GM19239 (cell line): ENCODE results near the gene LPP.

Source experiments
- DNase-seq: peaks from one replicate; pipeline ENCODE4 v3.0.0; 2011; ENCODE audit warnings: low spot score; ENCODE audit not compliant: insufficient read length
- FAIRE-seq: peaks from 2 replicates; lab custom pipeline; 2011; peaks lifted over from hg19 to GRCh38; lab: Jason Lieb, UNC

Gene LPP

GRCh38 chr3:188734395-188734794, 580.4 kb downstream of the LPP start:
- FAIRE-seq: no peak
- DNase-seq: no peak

GRCh38 chr3:188739511-188739910, 585.6 kb downstream of the LPP start:
- FAIRE-seq (no peak), DNase-seq (no peak)

- DNase-seq: no peak
- FAIRE-seq: peak; percentile 18
Observed at GRCh38 chr3:188740010-188740409, 586.1 kb downstream of the LPP start.

GRCh38 chr3:188742755-188743550, 589.0 kb downstream of the LPP start:
- DNase-seq: no peak

GRCh38 chr3:188744166-188744565, 590.2 kb downstream of the LPP start:
- no peak for DNase-seq
- no peak for FAIRE-seq

More at GRCh38 chr3:188742755-188743550, 589.0 kb downstream of the LPP start:
- FAIRE-seq: no peak

DNA sequence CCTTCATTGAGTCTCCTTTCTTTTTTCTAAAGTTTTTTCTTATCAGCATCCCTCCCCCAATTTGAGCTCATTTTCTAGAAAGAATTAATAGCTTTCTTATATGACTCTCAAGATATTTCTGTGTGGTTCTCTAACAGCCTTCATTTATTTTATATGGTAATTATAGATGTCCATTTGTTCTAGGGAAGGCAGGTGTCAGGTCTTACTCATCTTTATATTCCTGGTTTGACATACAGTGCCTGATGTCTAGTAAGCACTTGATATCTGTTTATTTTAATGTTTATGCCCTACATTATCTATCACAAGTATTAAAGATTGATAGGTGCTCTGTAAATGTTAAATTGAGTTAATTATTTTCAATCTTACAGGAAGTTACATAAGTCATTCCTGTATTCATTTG, 591.1 kb downstream of the LPP start:
- DNase-seq: no peak
- FAIRE-seq: no peak

DNA sequence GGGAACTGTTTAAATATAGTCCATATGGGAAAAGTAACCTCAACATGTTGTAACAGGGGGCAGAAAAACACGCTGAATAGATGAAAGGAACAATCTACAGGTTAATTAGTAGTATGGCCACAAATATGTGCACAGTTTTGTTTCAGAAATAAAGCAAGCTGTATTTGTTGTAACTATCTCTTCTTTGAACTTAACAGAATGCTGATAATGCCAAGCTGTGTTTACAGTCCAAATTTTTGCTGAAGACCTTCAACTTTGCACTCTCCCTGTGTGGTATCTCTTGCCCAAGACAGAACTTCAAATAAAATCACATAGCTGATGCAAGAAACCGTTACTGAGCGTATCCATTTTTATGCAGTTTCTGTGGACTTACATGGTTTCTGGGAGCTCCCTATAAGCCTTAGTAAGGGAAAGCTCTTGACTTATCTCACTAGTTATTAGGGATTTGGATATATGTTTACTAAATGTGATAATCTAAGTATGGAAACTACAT, 592.4 kb downstream of the LPP start:
- no peak for DNase-seq
- no peak for FAIRE-seq

DNA sequence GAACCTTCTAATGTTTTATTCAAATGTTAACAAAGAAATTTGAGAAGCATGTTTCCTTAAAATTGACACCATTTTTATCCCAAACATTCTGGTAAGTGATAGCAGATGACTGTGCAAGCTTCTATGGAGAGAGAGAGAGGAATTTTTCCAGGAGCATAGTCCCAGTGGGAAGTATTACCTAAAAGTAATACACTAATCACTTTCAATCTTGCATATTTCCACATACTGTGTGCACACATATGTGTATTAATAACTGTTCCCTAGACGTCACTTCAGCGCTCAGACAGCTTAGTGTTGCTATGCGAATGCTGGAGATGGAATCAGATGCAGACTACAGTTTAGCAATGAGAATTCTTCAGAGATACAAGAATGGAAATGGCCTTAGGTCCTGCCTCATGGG, 593.5 kb downstream of the LPP start:
- FAIRE-seq: no peak
- no peak for DNase-seq

DNA sequence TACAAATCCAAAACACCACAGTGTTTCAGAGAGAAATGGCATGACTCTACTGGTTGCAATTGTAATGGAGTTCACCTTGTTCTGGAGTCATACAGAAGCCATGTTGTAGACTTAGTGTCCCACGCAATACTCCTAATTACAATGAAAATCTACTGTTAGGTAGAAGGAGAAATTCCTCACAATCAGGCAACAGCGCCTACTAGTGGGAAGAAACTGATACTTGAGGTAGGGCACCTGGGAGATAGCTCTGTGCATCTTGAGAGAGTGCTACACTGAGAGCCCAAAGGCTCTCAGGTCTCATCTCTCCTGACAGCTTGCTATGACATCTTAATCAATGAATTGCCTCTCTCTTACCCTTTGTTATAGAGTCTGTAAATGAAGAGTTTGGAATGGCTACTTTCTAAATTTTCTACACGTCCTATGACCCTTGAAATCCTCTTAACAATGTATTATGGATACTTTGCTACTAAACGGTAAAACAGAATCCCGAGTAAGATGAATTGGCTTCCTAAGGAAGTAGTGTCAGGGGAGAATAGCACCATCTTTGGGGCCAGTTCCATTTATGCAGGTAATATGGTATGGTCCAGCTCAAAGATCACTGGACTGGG, 595.2 kb downstream of the LPP start:
- DNase-seq: no peak
- FAIRE-seq: peak; percentile 85

DNA sequence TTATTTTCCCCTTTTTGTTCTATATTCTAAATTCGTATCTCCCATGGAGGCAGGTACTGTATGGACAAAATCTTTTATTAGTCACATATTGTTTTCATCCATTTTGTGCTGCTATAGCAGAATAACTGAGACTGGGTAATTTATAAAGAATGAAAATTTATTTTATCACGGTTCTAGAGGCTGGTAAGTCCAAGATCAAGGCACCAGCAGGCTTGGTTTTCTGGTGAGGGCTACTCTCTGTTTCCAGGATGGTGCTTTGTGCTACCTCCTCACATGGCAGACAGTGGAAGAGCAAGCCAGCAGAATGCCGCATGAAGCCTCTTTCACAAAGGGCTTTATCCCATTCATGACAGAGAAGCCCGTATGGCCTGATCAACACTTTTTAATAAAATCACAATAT, 595.9 kb downstream of the LPP start:
- DNase-seq: no peak
- no peak for FAIRE-seq

- FAIRE-seq: no peak
Observed at GRCh38 chr3:188750617-188751016, 596.7 kb downstream of the LPP start.

DNA sequence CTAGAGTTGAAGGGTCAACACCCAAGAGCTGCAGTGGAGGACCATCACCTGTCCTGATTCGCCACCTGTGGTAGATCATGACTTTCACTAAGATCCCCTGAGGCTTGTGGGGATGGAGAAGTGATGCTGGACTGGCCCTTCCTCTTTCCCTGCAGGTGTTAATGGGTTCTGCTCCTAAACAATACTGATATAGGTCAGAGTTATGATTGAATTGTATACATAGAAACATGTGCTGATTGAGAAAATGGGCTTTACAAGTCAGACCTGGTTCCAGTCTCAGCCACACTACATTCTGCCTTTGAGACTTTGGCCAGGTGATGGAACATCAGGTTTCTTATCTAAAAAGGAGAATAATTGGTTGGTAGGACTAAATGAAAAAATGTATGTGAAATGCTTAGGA, 598.9 kb downstream of the LPP start:
- no peak for FAIRE-seq

More at GRCh38 chr3:188750617-188751016, 596.7 kb downstream of the LPP start:
- no peak for DNase-seq

DNA sequence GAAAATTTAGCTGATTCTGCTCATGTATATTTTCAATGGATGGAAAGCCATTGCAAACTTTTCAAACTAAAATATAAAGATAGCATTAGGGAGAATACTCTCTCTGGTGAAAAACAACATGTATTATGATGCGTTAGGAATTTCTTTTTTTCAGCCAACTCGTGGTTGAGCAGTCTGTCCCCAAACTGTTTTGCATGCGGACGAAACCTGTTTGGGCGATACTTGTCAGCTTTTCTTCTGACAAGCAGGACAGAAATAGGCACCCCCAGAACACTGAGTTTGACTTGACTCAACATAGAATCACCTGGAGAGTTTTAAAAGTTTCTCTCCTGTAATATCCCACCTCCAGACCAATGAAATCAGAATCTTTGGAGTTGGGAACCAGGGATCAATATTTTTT, 600.3 kb downstream of the LPP start:
- DNase-seq (no peak), FAIRE-seq (no peak)

More for the DNA sequence above, 598.9 kb downstream of the LPP start:
- no peak for DNase-seq

- FAIRE-seq (no peak), DNase-seq (no peak)
Observed at GRCh38 chr3:188756241-188756640, 602.3 kb downstream of the LPP start.

- no peak for DNase-seq
- no peak for FAIRE-seq
Observed at GRCh38 chr3:188759336-188760005, 605.5 kb downstream of the LPP start.

DNA sequence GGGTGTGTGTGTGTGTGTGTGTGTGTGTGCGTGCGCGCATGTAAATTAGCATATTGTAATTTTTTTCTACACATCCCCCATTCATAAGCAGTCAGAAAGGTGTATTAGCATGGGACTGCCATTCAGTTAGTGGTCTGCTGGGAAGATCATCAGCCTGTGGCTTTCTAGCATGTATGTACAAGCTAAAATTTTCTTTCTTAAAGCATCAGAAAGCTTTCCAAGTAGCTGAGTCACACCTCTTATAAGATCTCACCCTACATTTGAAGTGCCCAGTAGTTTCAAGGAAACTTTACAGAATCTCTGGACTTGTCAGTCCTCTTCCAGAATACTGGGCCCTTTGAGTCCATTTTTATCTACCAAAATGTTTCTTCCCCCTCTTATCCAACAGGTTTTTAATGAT, 606.5 kb downstream of the LPP start:
- FAIRE-seq (no peak), DNase-seq (no peak)

DNA sequence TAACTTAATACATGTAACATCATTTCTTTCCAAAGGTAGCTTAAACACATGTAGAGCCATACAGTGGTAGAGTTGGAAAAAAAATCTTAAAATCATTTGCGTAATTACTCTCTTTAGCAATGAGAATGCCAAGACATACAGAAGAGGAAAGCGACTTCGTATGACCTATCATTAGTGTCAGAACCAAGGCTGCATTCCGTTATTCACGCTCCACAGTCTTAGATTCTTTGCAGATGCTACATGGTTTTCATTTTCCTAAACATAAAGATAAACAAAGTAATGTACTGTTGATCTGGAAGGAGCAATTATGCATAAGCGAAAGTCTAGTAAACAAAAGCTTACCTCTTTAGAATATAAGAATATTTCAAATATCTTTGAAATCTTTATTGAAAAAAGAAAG, 607.5 kb downstream of the LPP start:
- FAIRE-seq: no peak
- DNase-seq: no peak

GRCh38 chr3:188761964-188762363, 608.0 kb downstream of the LPP start:
- no peak for FAIRE-seq

DNA sequence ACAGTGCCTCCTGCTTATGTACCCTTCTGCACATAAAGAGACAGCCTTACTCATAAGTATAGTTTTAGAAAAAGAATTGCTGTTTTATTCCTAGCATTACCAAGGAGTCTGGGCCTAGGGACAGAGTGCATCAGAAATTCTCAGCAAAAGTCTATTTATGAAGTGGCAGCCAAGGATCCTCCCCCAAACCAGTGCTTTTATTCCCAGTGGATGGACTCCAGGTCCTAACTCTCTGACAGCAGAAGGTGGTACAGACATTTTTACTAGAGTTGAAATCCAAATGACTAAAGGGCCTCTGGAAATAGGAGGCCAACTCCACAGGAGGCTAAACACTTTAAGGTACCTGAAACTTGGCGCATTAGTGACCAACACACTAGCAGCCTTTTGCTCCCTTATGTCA, 610.7 kb downstream of the LPP start:
- DNase-seq: no peak
- FAIRE-seq: no peak

More at GRCh38 chr3:188761964-188762363, 608.0 kb downstream of the LPP start:
- DNase-seq: no peak

DNA sequence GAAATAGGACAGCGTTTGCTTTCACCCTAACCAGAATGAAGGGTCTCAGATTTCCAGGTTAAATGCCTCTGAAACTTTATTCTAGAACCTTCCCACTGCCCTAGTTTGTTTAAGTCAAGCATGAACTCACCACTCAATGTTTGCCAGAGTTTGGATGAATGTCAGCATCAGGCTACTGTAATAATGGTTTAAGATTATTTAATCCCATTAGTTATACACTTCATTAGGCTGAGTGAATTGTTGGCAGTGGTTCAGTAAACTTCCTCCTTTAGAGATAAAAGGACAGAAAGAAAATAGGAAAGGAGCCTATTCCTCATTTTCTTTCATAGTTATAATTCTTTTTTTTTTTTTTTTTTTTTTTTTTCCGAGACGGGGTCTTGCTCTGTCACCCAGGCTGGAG, 615.9 kb downstream of the LPP start:
- DNase-seq (no peak), FAIRE-seq (no peak)

GRCh38 chr3:188772886-188773285, 618.9 kb downstream of the LPP start:
- FAIRE-seq (no peak), DNase-seq (no peak)
